Inflammatory macrophage treated with lipopolysaccharide for 4 hours (primary cell): Measurements from ENCODE around the gene FAM170A.

ENCODE experiments used
- DNase-seq: peaks from one replicate; pipeline ENCODE4 v3.0.0-alpha.2; 2020

FAM170A gene

GRCh38 chr5:119629339-119629738 lies at the start of gene FAM170A:
FAM170A (plus strand) TSS chr5:119629558; CDS start chr5:119629769, 211 bp downstream.
- no peak for DNase-seq

GRCh38 chr5:119582987-119583386 lies 46.4 kb upstream of the FAM170A start:
- no peak for DNase-seq

GRCh38 chr5:119583684-119584083 lies 45.7 kb upstream of the FAM170A start:
- no peak for DNase-seq

- DNase-seq, result no peak
Measured at GRCh38 chr5:119596046-119596445, 33.3 kb upstream of the FAM170A start.

GRCh38 chr5:119597728-119598298 lies 31.5 kb upstream of the FAM170A start:
- DNase-seq, result no peak

- no peak for DNase-seq
Measured at GRCh38 chr5:119613937-119614336, 15.4 kb upstream of the FAM170A start.

- no peak for DNase-seq
Measured at GRCh38 chr5:119614838-119615237, 14.5 kb upstream of the FAM170A start.

- DNase-seq, result peak; percentile 20
Measured at GRCh38 chr5:119626086-119626485, 3.3 kb upstream of the FAM170A start.

- peak; percentile 19 for DNase-seq
Measured at GRCh38 chr5:119630752-119631440, 1.5 kb downstream of the FAM170A start.

- DNase-seq, result no peak
Measured at GRCh38 chr5:119631660-119632059, 2.3 kb downstream of the FAM170A start.

GRCh38 chr5:119651486-119651885 lies 22.1 kb downstream of the FAM170A start:
- DNase-seq, result peak; percentile 66

GRCh38 chr5:119655061-119655460 lies 25.7 kb downstream of the FAM170A start:
- peak; percentile 79 for DNase-seq

GRCh38 chr5:119656023-119656422 lies 26.7 kb downstream of the FAM170A start:
- peak; percentile 12 for DNase-seq

- no peak for DNase-seq
Measured at GRCh38 chr5:119666542-119666941, 37.2 kb downstream of the FAM170A start.

GRCh38 chr5:119678351-119679028 lies 49.1 kb downstream of the FAM170A start:
- DNase-seq, result no peak

GRCh38 chr5:119680080-119680479 lies 50.7 kb downstream of the FAM170A start:
- DNase-seq, result no peak

GRCh38 chr5:119681734-119682133 lies 52.4 kb downstream of the FAM170A start:
- peak; percentile 28 for DNase-seq

- DNase-seq, result no peak
Measured at GRCh38 chr5:119682372-119682771, 53.0 kb downstream of the FAM170A start.
